Activated CD4-positive, alpha-beta T cell treated with anti-CD3 and anti-CD28 coated beads, Interleukin-2, amount 50 U/mL, for 48 hours (primary cell): Measurements from ENCODE around the gene LYPLAL1.

Experiments
- DNase-seq, 2 experiments: peaks; one replicate each; pipeline ENCODE4 v3.0.0-alpha.2; 2020

LYPLAL1 gene

GRCh38 chr1:219173758-219174459 lies at the start of gene LYPLAL1:
TSS of gene LYPLAL1 (plus strand) at chr1:219173878. CDS start at chr1:219173891, 13 bp downstream.
- peak; percentile 84 to 87 for DNase-seq

GRCh38 chr1:219124163-219124562 lies 49.5 kb upstream of the LYPLAL1 start:
- DNase-seq = no peak

- no peak for DNase-seq
Measured at GRCh38 chr1:219125342-219125741, 48.3 kb upstream of the LYPLAL1 start.

GRCh38 chr1:219126377-219126776 lies 47.3 kb upstream of the LYPLAL1 start:
- DNase-seq = no peak

- no peak for DNase-seq
Measured at GRCh38 chr1:219128957-219129356, 44.7 kb upstream of the LYPLAL1 start.

GRCh38 chr1:219130366-219130935 lies 43.2 kb upstream of the LYPLAL1 start:
- DNase-seq = no peak

GRCh38 chr1:219132939-219133338 lies 40.7 kb upstream of the LYPLAL1 start:
- no peak for DNase-seq

GRCh38 chr1:219138747-219139146 lies 34.9 kb upstream of the LYPLAL1 start:
- DNase-seq = no peak

- no peak for DNase-seq
Measured at GRCh38 chr1:219140303-219140877, 33.3 kb upstream of the LYPLAL1 start.

- DNase-seq = no peak
Measured at GRCh38 chr1:219143735-219144134, 29.9 kb upstream of the LYPLAL1 start.

GRCh38 chr1:219144658-219145315 lies 28.9 kb upstream of the LYPLAL1 start:
- DNase-seq = no peak

GRCh38 chr1:219147571-219148019 lies 26.1 kb upstream of the LYPLAL1 start:
- DNase-seq = no peak

GRCh38 chr1:219149009-219149577 lies 24.6 kb upstream of the LYPLAL1 start:
- no peak for DNase-seq

GRCh38 chr1:219149953-219150352 lies 23.7 kb upstream of the LYPLAL1 start:
- DNase-seq = no peak

- no peak for DNase-seq
Measured at GRCh38 chr1:219150913-219151312, 22.8 kb upstream of the LYPLAL1 start.

- no peak for DNase-seq
Measured at GRCh38 chr1:219151467-219151866, 22.2 kb upstream of the LYPLAL1 start.

GRCh38 chr1:219152751-219153150 lies 20.9 kb upstream of the LYPLAL1 start:
- DNase-seq = no peak

GRCh38 chr1:219153723-219154122 lies 20.0 kb upstream of the LYPLAL1 start:
- no peak for DNase-seq

- DNase-seq = no peak
Measured at GRCh38 chr1:219155135-219155534, 18.5 kb upstream of the LYPLAL1 start.

GRCh38 chr1:219159946-219160645 lies 13.6 kb upstream of the LYPLAL1 start:
- DNase-seq = no peak

GRCh38 chr1:219160967-219161366 lies 12.7 kb upstream of the LYPLAL1 start:
- no peak for DNase-seq

- no peak for DNase-seq
Measured at GRCh38 chr1:219161371-219161770, 12.3 kb upstream of the LYPLAL1 start.
